ENCODE results near the gene VWA1. TPM values are rescaled to one million over a fixed set of nuclear protein-coding genes. Genes with fewer than 3 reads are reported as not detected.
"Not testable (repeated sequence)": the region's sequence is repeated elsewhere in the genome, so short reads cannot be mapped to it uniquely, and the experiment has no call there.

VWA1 gene
- total and polyA plus RNA-seq, 2 experiments from 2014 or later: 7.2 to 31.5 TPM

GRCh38 chr1:1441002-1441888, 5.8 kb downstream of the VWA1 start:
- Histone ChIP-seq H3K4me3 (no peak overlapping the region), H3K79me2 (replicated peaks; ENCODE audit: insufficient read depth) (0 out of 2 replicates have a peak, but pooled peaks cover 2% of the 10 kb centered on the region), H3K27ac (ENCODE audit: low read depth) (no peak overlapping the region), H3F3A (replicated peaks; ENCODE audit: low read depth) (0 out of 2 replicates have a peak, but pooled peaks cover 5% of the 10 kb centered on the region), H3K36me3 (ENCODE audit: insufficient read depth) (no peaks in the 10 kb centered on the region), H3K27me3 (ENCODE audit: insufficient read depth) (no peaks in the 10 kb centered on the region), H3K9me2 (ENCODE audit: insufficient read depth) (no peaks in the 10 kb centered on the region), H3K4me1 (ENCODE audit: insufficient read depth) (no peaks in the 10 kb centered on the region), H2AFZ (no peak overlapping the region), H4K20me1 (replicated peaks; ENCODE audit: insufficient read depth) (no peaks in the 10 kb centered on the region), H3K4me2 (no peak overlapping the region)
- DNase-seq (ENCODE audit: low spot score) (peak; percentile 75), ATAC-seq (peak; percentile 70)
- Mint-ChIP-seq H3K4me3 (no peak overlapping the region; the same call in 2 of the 3 replicates), H3K36me3 (ENCODE audit: low read depth) (peaks cover 4% of the 10 kb centered on the region; the same call in 2 of the 3 replicates), H3K27ac (no peak overlapping the region), H3K4me1 (peaks cover 6% of the 10 kb centered on the region; the same call in 2 of the 3 replicates), H3K9me3 (no peaks in the 10 kb centered on the region), H3K27me3 (ENCODE audit: insufficient read depth, low read depth, poor library complexity) (peaks cover 10% of the 10 kb centered on the region)
- TF ChIP-seq CTCF (conservative IDR thresholded peaks at IDR 0.05; ENCODE audit: low read depth in 2 of 2) (peak; percentile 61 to 85), ZNF331 (CRISPR knock-in tag; IDR thresholded peaks at IDR 0.05; ENCODE audit: low read depth) (no peak)

DNA sequence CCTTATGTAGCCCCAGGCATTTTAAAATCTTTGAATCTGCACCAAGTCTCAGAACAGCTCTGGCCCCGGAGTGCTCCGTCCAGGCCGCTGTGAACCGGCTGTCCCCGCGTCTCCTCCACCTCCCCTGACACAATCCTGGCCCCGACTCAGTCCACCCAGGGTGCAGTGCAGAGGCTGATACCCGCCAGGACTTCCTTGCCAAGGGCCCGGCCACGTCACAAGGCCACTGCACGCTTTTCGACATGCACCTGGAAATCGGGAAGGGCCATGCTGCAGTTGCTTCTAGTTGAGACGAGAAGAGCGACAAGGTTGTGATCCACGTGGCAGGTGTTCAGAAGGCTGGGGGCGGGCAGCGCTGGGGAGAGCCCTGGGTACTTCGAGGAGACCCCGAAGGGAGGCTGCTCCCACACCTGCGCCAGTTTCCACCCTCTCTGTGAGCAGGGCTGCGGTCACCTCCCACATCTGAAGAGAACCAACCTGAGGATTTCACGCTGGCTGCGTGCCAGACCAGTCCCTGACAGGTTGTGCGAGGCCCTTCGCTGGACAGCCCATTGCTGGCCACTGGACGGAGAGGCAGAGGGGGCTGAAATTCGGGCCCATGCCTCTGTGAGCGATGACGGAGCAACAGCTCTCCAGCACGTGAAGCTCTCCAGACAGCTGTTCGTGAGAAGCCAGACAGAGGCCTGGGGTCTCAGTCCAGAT, 6.7 kb downstream of the VWA1 start:
- no peak overlapping the region for H3K4me2 ChIP-seq
- Mint-ChIP-seq H3K27ac (no peak overlapping the region), H3K9me3 (no peaks in the 10 kb centered on the region), H3K4me1 (peaks cover 4% of the 10 kb centered on the region; the same call in 1 of the 3 replicates), H3K27me3 (ENCODE audit: insufficient read depth, low read depth, poor library complexity) (peaks cover 8% of the 10 kb centered on the region), H3K36me3 (ENCODE audit: low read depth) (peaks cover 4% of the 10 kb centered on the region; the same call in 2 of the 3 replicates), H3K4me3 (no peak overlapping the region; the same call in 2 of the 3 replicates)
- no peaks in the 10 kb centered on the region for H4K20me1 ChIP-seq (replicated peaks; ENCODE audit: insufficient read depth)
- H3K27ac ChIP-seq (ENCODE audit: low read depth): no peak overlapping the region
- H3K4me1 ChIP-seq (ENCODE audit: insufficient read depth): no peaks in the 10 kb centered on the region
- H3K4me3 ChIP-seq: no peak overlapping the region
- no peak for TF ChIP-seq EZH2 (IDR thresholded peaks at IDR 0.05; ENCODE audit: low read depth, unreplicated experiment)
- H2AFZ ChIP-seq: no peak overlapping the region
- DNase-seq (ENCODE audit: low spot score) (no peak), ATAC-seq (no peak)
- no peaks in the 10 kb centered on the region for H3K36me3 ChIP-seq (ENCODE audit: insufficient read depth)
- 0 out of 2 replicates have a peak, but pooled peaks cover 3% of the 10 kb centered on the region for H3F3A ChIP-seq (replicated peaks; ENCODE audit: low read depth)
- no peaks in the 10 kb centered on the region for H3K27me3 ChIP-seq (ENCODE audit: insufficient read depth)
- H3K9me2 ChIP-seq (ENCODE audit: insufficient read depth): no peaks in the 10 kb centered on the region
- 0 out of 2 replicates have a peak, but pooled peaks cover 2% of the 10 kb centered on the region for H3K79me2 ChIP-seq (replicated peaks; ENCODE audit: insufficient read depth)

DNA sequence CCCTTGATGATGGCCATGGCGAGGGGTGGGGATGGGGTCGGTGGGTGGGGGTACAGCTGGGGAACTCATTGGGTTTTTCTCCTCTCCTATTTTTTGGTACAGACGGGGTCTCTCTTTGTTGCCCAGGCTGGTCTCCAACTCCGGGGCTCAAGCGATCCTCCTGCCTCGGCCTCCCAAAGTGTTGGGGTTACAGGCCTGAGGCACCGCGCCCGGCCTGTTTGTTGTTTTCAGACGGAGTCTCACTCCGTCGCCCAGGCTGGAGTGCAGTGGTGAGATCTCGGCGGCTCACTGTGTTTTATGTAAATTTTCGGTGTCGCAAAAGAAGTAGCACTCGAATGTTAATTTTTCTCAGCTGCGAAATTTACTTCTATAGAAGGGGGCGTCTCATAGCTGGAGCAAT, 11.1 kb downstream of the VWA1 start:
- not testable (repeated sequence) for H3K27me3 ChIP-seq (ENCODE audit: insufficient read depth); H3K9me3 Mint-ChIP-seq; H3K36me3 Mint-ChIP-seq (ENCODE audit: low read depth); H3K9me2 ChIP-seq (ENCODE audit: insufficient read depth); DNase-seq (ENCODE audit: low spot score); H3F3A ChIP-seq (replicated peaks; ENCODE audit: low read depth); H2AFZ ChIP-seq; H4K20me1 ChIP-seq (replicated peaks; ENCODE audit: insufficient read depth); H3K27ac Mint-ChIP-seq; H3K36me3 ChIP-seq (ENCODE audit: insufficient read depth); H3K4me3 ChIP-seq; H3K4me3 Mint-ChIP-seq; H3K79me2 ChIP-seq (replicated peaks; ENCODE audit: insufficient read depth); H3K27me3 Mint-ChIP-seq (ENCODE audit: insufficient read depth, low read depth, poor library complexity); H3K4me2 ChIP-seq; H3K27ac ChIP-seq (ENCODE audit: low read depth); H3K4me1 ChIP-seq (ENCODE audit: insufficient read depth); ATAC-seq; H3K4me1 Mint-ChIP-seq
